Esophagus squamous epithelium (tissue), 4 donors: ENCODE measurements around the gene MICB.

Source experiments
- CTCF ChIP-seq, 6 experiments: fragments of 450-650 bp in 4 of 6; fragments of 200-600 bp in 2 of 6; sonication (generic) in 2 of 6; IDR thresholded peaks; one replicate each; pipeline ENCODE4 v1.5.1; 2016 to 2019; ENCODE audit warnings: antibody characterized with exemption in 6 of 6, mild to moderate bottlenecking in 4 of 6, moderate library complexity in 4 of 6
- POLR2A ChIP-seq, 4 donors: fragments of 450-650 bp; IDR thresholded peaks; one replicate each; pipeline ENCODE4 v1.6.1; 2017; ENCODE audit warnings: antibody characterized with exemption in 4 of 4, mild to moderate bottlenecking in 4 of 4, moderate library complexity in 3 of 4

- no peak for TF ChIP-seq CTCF (IDR thresholded peaks at IDR 0.05)
- no peak for TF ChIP-seq POLR2A (IDR thresholded peaks at IDR 0.05)
Observed at GRCh38 chr6:31485055-31485454, 12.9 kb upstream of the MICB start.
